GM12878 (cell line): ENCODE measurements around the gene TPBGL. TPM values are rescaled to one million over a fixed set of nuclear protein-coding genes. Genes with fewer than 3 reads are reported as not detected.

Experiments used
- ATAC-seq: fragments of 200-7000 bp; cut with Tn5 transposase; 3 replicates; pipeline ENCODE4 v1.9.1; 2020; ENCODE audit warnings: mild to moderate bottlenecking, moderate library complexity
- BruUV-seq: library from RNA; stranded (reverse); fragments of 400-500 nt; replicated peaks from 2 replicates; lab custom pipeline; 2021; lab: Mats Ljungman, UMichigan
- CTCF ChIA-PET: fragments of 300-600 bp; sonication (Branson Sonifier 250); formaldehyde crosslinking; extraction: SDS; loops from one replicate; lab custom pipeline; 2021; ENCODE audit warnings: inconsistent platforms; lab: Yijun Ruan, JAX
- POLR2A ChIA-PET: fragments of 350-600 bp; formaldehyde crosslinking; extraction: SDS; loops from one replicate; lab custom pipeline; 2021; ENCODE audit warnings: inconsistent platforms; lab: Charles Lee
- RAD21 ChIA-PET: fragments of 300-600 bp; sonication (Branson Sonifier 250); formaldehyde crosslinking; loops from one replicate; lab custom pipeline; 2023; ENCODE audit warnings: antibody characterized with exemption; ENCODE audit not compliant: unreplicated experiment; lab: Charles Lee
- SMC1A ChIA-PET: fragments of 300-600 bp; sonication (Branson Sonifier 250); formaldehyde crosslinking; loops from one replicate; lab custom pipeline; 2023; ENCODE audit not compliant: unreplicated experiment, uncharacterized antibody; lab: Charles Lee
- DNase-seq: peaks from one replicate; pipeline ENCODE4 v3.0.0-alpha.2; 2011; ENCODE audit warnings: low read depth, low spot score
- FAIRE-seq: peaks from 3 replicates; lab custom pipeline; 2011; peaks lifted over from hg19 to GRCh38; lab: Jason Lieb, UNC
- H2AFZ ChIP-seq: 2 replicates; pipeline ENCODE4 v1.6.0; 2011; ENCODE audit warnings: low read depth, low read length, control low read depth; ENCODE audit not compliant: control insufficient read depth
- H3K27ac ChIP-seq: 2 replicates; pipeline ENCODE4 v1.5.1; 2011; ENCODE audit warnings: control low read depth; ENCODE audit not compliant: control insufficient read depth, insufficient read depth
- H3K27me3 ChIP-seq, 2 experiments: replicated peaks in 1 of 2; 2 replicates each; pipeline versions ENCODE4 v1.6.0 to v1.6.1; 2011; ENCODE audit warnings: low read length in 1 of 2; ENCODE audit not compliant: control insufficient read depth in 2 of 2, insufficient read depth in 2 of 2
- H3K36me3 ChIP-seq, 2 experiments: 2 replicates each; pipeline ENCODE4 v1.5.1; 2011; ENCODE audit warnings: low read length in 1 of 2; ENCODE audit not compliant: control insufficient read depth in 2 of 2, insufficient read depth in 2 of 2
- H3K4me1 ChIP-seq: 2 replicates; pipeline ENCODE4 v1.6.1; 2011; ENCODE audit warnings: mild to moderate bottlenecking, low read length, moderate library complexity, mixed read lengths; ENCODE audit not compliant: control insufficient read depth, insufficient read depth
- H3K4me2 ChIP-seq: 2 replicates; pipeline ENCODE4 v1.6.0; 2011; ENCODE audit warnings: control low read depth; ENCODE audit not compliant: control insufficient read depth, insufficient read depth
- H3K4me3 ChIP-seq: fragments of 200-600 bp; sonication (generic); 2 replicates; pipeline ENCODE4 v1.5.1; 2016
- H3K79me2 ChIP-seq: 2 replicates; pipeline ENCODE4 v1.6.0; 2011; ENCODE audit warnings: low read length; ENCODE audit not compliant: control insufficient read depth, insufficient read depth
- H3K9ac ChIP-seq: 2 replicates; pipeline ENCODE4 v1.8.0; 2011; ENCODE audit warnings: low read length, control low read depth, mixed read lengths; ENCODE audit not compliant: control insufficient read depth, insufficient read depth
- H3K9me3 ChIP-seq: replicated peaks from 3 replicates; pipeline ENCODE4 v1.5.1; 2011; ENCODE audit warnings: mild to moderate bottlenecking, low read length; ENCODE audit not compliant: control insufficient read depth, insufficient read depth
- H4K20me1 ChIP-seq: 2 replicates; pipeline ENCODE4 v1.6.0; 2011; ENCODE audit not compliant: control insufficient read depth, insufficient read depth
- ATF7 ChIP-seq: fragments of 450-650 bp; IDR thresholded peaks from 2 replicates; pipeline ENCODE4 v1.6.1; 2016; ENCODE audit warnings: low read depth, mild to moderate bottlenecking
- CEBPB ChIP-seq, 2 experiments: fragments of 150-350 bp in 1 of 2; IDR thresholded peaks; 2 replicates each; pipeline ENCODE4 v1.6.1; 2012 to 2014; ENCODE audit warnings: low read depth in 2 of 2, low read length in 2 of 2, borderline replicate concordance in 1 of 2, inconsistent platforms in 1 of 2
- CHD1 ChIP-seq: IDR thresholded peaks from 2 replicates; pipeline ENCODE4 v1.6.1; 2012; ENCODE audit warnings: low read depth, low read length, improper control_type of control experiment
- EP300 ChIP-seq, 2 experiments: fragments of 150-350 bp in 1 of 2; IDR thresholded peaks; 2 replicates each; pipeline ENCODE4 v1.6.1; 2011 to 2012; ENCODE audit warnings: low read depth in 2 of 2, low read length in 2 of 2, borderline replicate concordance in 1 of 2, improper control_type of control experiment in 1 of 2, inconsistent platforms in 1 of 2; ENCODE audit not compliant: control insufficient read depth in 1 of 2
- HDGF ChIP-seq: fragments of 450-650 bp; IDR thresholded peaks from 2 replicates; pipeline ENCODE4 v1.6.1; 2016; ENCODE audit warnings: antibody characterized with exemption
- KDM1A ChIP-seq: fragments of 200-600 bp; sonication (generic); IDR thresholded peaks from 2 replicates; pipeline ENCODE4 v1.6.1; 2016; ENCODE audit warnings: borderline replicate concordance
- SMARCA5 ChIP-seq: fragments of 450-650 bp; IDR thresholded peaks from 2 replicates; pipeline ENCODE4 v1.6.1; 2017; ENCODE audit warnings: mild to moderate bottlenecking
- STAT1 ChIP-seq: fragments of 450-650 bp; conservative IDR thresholded peaks from 2 replicates; pipeline ENCODE4 v1.6.1; 2014; ENCODE audit warnings: antibody characterized with exemption, mild to moderate bottlenecking
- TAF1 ChIP-seq: IDR thresholded peaks from 2 replicates; pipeline ENCODE4 v1.6.1; 2011; ENCODE audit warnings: mild to moderate bottlenecking, low read depth, low read length, borderline replicate concordance
- YY1 ChIP-seq: IDR thresholded peaks from 2 replicates; pipeline ENCODE4 v1.6.1; 2011; ENCODE audit warnings: low read depth, mild to moderate bottlenecking, low read length
- ZNF687 ChIP-seq: fragments of 450-650 bp; IDR thresholded peaks from 2 replicates; pipeline ENCODE4 v1.6.1; 2017; ENCODE audit warnings: mild to moderate bottlenecking, moderate library complexity
- WGBS: methylation state at CpG from one replicate; pipeline ENCODE4 v1.1.6; 2016; ENCODE audit warnings: low lambda C conversion rate; ENCODE audit not compliant: insufficient replicate concordance, insufficient coverage; ENCODE audit errors: missing lambda C conversion rate; 5-methylcytosine and 5-hydroxymethylcytosine counted together
- in situ Hi-C: fragments of 300-500 bp; cut with MboI; formaldehyde crosslinking; loops from 9 replicates; pipeline ENCODE4 v1.14.3; 2018; ENCODE audit warnings: mixed read lengths
- intact Hi-C: fragments of 100-400 bp; cut with micrococcal nuclease; formaldehyde crosslinking; loops from one replicate; pipeline ENCODE4 v1.14.2; 2022; ENCODE audit not compliant: unreplicated experiment
- polyA plus RNA-seq, 11 experiments: library from polyadenylated mRNA; depleted of rRNA in 4 of 11; unstranded in 6 of 11; stranded (reverse) in 5 of 11; fragments of >200 nt; fragmentation: Nextera tagmentation in 4 of 11; fragmentation: Illumina TruSeq in 1 of 11; extraction: Ambion mirVana in 4 of 11; extraction: Trizol in 1 of 11; gene quantifications; 1 replicate in 1 of 11; 2 replicates in 10 of 11; pipeline versions ENCODE4 v1.2.1 to v1.2.3, GENCODE V29; 2011 to 2016; ENCODE audit warnings: inconsistent platforms in 2 of 11, missing spikeins in 2 of 11, low read depth in 1 of 11
- total RNA-seq, 4 experiments: library from RNA; depleted of rRNA in 3 of 4; stranded (reverse); fragments of >200 nt in 3 of 4; fragmentation: Illumina TruSeq in 1 of 4; extraction: Trizol in 1 of 4; gene quantifications; 2 replicates each; pipeline versions ENCODE4 v1.2.1 to v1.2.3, GENCODE V29; 2013 to 2021

Gene TPBGL
- total and polyA plus RNA-seq, 10 of the 15 experiments (the other 5 are each of a cell fraction or from before 2014, with no cell fraction given) = not detected

GRCh38 chr11:75238595-75239440, 1.8 kb upstream of the TPBGL start:
- TF ChIP-seq KDM1A (no peak), EP300 (IDR thresholded peaks at IDR 0.05; ENCODE audit: borderline replicate concordance in 1 of 2, control insufficient read depth in 1 of 2, low read depth in 2 of 2, low read length in 2 of 2) (no peak), ATF7 (no peak), SMARCA5 (no peak), ZNF687 (no peak), HDGF (no peak), TAF1 (no peak), CEBPB (IDR thresholded peaks at IDR 0.05; ENCODE audit: borderline replicate concordance in 1 of 2, low read depth in 2 of 2, low read length in 2 of 2) (no peak), CHD1 (no peak), STAT1 (no peak), YY1 (no peak)
- TF ChIP-seq, all 136 proteins: peak for 0
- in situ Hi-C loops (no loop called here), intact Hi-C loops (no loop called here)
- Histone ChIP-seq H3K4me1 (no peaks in the 10 kb centered on the region; the same call in 1 of the 2 replicates), H3K36me3 (no peaks in the 10 kb centered on the region), H3K9me3 (no peaks in the 10 kb centered on the region), H3K9ac (no peak overlapping the region), H3K27me3 (peaks cover 5 to 17% of the 10 kb centered on the region in 2 experiments), H2AFZ (no peak overlapping the region), H3K4me2 (no peak overlapping the region), H3K79me2 (no peaks in the 10 kb centered on the region), H3K4me3 (no peak overlapping the region), H3K27ac (no peak overlapping the region), H4K20me1 (no peaks in the 10 kb centered on the region; the same call in 1 of the 2 replicates)
- no TSS peak for BruUV-seq
- RAD21 ChIA-PET = no interaction called here
- 26% methylated on average over 9 of the region's 9 CpGs for whole genome bisulfite sequencing
- POLR2A ChIA-PET = interaction anchor here (0.6 kb wide), 3 partner anchors 295 to 1075 kb away, joined by 3 to 4 read pairs (median 3); no protein-coding TSS in a partner anchor
- SMC1A ChIA-PET = interaction anchor here (0.9 kb wide), 1 partner anchor 10 kb away, joined by 3 read pairs; no protein-coding TSS in a partner anchor
- CTCF ChIA-PET = interaction anchor here (0.6 to 2.2 kb wide), 8 partner anchors 10 to 338 kb away, joined by 3 to 13 read pairs (median 4); no protein-coding TSS in a partner anchor
- DNase-seq = no peak
- FAIRE-seq = no peak
- ATAC-seq = no peak
